NOMO-1 treated with dmso at 0.1 percent for 144 hours (cell line): Measurements from ENCODE around the gene KRT79.

Experiments used
- DNase-seq: peaks from one replicate; lab custom pipeline; 2025; ENCODE audit not compliant: unreplicated experiment; lab: John Stamatoyannopoulos, UW

KRT79 gene

DNA sequence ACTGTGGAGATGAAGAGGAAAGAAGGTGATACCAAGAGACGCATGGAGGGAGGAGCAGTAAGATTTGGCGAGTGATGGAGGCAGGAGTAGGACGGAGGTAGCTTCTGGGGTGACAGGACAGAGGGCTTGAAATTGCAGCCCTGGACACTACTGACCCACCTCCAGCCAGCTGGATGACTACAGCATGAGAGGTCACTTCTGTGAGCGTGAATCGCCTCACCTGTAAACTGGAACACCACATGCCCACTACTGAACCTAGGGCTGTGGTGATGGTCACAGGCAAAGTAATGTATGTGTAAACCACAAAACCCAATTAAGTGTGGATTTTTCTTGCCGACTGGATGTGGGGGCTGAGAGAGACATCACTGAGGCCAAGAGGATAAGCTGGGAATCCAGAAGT, 13.6 kb downstream of the KRT79 start:
- DNase-seq, result no peak

DNA sequence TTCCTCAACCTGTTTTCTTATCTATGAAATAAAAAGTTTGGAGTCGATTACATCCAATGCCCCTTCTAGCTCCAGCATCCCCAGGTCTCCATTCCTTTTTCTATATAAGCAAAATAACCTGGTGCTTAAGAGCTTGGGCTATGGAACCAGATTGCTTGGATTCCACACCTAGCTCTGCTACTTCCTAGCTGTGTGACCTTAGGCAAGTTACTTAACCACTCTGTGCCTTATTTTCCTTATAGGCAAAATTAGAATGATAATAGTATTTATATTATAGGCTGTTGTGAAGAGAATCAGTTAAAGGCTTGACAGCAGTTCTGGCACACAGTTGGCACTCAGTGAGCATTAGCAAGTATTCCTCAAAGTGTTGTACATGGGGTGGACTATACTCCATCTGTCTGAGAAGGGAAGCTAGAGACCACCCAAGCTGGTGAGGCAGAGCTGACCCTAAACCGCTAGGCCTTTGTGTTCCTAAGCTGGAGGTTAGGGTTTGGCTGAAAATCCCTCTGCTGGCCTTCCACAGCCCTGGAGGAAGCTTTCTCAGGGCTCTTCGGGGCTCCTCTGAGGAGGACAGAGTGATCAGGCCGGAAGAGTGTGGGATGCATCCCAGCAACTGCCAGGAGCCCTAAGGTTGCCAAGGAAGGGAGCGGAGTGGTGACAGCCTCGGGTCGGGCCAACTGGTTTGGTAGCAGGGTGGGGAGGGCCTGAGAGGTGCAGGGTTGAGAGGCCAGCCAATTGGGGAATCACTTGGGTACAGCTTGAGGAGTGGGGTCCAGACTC, 14.2 kb downstream of the KRT79 start:
- DNase-seq, result no peak

DNA sequence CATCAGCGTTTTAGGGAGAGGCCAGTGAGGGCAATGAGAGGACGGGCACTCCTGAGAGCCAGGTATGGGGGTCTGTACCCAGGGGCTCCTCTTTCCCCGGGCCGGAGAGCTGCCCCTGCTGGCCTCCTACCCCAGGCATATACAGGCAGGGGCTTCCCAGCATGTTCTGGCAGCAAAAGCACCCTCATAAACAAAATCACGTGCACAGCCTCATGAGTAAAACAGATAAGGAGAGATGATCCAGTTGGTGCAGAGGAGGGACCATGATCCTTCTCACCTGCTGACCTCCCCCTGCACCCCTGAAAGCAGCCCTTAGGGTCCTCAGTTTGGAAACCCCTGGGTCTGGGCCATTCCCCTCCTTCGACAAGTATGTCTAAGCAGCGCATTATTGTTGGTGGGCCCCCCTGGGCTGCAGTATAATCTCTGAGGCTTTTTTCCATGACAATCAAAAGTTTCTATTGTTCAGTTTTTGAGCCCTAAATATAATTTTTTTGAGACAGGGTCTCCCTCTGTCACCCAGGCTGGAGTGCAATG, 15.2 kb downstream of the KRT79 start:
- no peak for DNase-seq

DNA sequence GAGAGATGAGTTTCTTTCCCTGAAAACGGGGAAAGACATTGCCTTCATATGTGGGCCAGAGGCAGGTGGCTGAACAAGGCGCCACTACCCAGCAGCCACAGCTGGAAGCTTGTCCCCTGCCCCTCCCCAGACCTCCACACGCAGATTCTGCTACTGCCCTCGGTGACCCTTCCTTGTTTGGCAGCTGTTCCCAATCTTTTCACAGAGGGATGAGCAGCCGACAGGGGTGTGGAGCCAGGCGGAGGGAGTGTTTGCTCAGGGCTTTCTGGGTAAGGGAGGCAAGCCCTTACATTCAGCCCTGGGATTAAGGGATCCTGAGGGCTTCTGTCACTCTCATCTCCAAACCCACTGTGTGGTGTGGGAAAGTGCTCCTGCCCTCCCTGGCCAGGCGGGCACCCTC, 15.7 kb downstream of the KRT79 start:
- no peak for DNase-seq

DNA sequence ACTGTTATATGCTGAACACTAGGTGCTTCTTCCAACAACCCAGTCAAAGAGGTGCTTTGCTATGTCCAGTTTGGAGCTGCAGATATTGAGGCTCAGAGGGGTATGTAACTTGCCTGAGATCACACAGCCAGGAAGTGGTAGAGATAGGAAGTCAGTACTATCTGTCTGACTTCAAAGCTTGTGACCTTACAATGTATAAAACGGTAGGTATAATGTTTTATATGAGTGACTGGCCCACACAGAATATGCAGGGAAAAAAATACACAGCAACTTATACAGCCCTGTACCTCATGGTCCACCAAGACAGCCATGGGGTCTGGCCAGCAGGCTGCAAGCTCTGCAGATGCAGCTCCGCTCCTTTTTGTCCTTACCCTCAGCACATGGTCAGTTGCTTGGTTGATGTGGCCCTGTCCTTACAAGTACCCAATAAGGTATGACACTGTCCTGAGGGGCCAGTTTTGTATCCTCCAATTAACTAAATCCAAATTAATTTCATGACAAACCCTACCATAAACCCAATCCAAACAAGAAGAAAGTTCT, 16.3 kb downstream of the KRT79 start:
- no peak for DNase-seq

DNA sequence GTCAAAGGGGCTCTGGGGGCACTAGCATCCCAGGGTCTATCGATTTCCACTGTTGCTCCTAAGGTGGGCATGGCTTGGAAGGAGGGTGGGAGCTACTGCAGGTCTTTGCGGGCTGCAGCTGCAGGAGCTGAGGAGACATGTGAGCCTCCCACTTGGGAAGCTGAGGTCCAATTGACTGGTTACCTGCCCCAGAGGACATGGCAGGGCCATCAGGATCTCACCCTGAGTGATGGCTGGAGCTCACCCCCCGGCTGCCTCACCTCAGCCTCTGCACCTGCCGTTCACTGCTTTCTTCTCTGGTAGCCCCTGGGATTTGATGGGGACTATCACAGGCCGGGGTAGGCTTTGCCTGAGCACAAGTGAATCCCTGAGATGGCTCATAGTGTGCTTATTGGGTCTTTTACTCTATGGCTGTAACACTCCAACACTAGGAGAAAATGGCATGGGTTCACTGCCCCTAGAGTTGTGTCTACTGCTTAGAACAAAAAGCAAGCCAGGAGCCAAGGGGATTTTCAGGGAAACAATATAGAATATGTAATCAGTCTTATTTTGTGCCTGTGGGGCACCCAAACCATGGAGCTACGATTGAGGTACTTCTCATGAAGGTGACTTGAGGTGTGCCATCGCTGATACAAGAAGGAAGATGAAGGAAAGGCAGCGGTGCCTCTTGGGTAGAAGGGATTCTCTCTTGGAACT, 17.0 kb downstream of the KRT79 start:
- no peak for DNase-seq

DNA sequence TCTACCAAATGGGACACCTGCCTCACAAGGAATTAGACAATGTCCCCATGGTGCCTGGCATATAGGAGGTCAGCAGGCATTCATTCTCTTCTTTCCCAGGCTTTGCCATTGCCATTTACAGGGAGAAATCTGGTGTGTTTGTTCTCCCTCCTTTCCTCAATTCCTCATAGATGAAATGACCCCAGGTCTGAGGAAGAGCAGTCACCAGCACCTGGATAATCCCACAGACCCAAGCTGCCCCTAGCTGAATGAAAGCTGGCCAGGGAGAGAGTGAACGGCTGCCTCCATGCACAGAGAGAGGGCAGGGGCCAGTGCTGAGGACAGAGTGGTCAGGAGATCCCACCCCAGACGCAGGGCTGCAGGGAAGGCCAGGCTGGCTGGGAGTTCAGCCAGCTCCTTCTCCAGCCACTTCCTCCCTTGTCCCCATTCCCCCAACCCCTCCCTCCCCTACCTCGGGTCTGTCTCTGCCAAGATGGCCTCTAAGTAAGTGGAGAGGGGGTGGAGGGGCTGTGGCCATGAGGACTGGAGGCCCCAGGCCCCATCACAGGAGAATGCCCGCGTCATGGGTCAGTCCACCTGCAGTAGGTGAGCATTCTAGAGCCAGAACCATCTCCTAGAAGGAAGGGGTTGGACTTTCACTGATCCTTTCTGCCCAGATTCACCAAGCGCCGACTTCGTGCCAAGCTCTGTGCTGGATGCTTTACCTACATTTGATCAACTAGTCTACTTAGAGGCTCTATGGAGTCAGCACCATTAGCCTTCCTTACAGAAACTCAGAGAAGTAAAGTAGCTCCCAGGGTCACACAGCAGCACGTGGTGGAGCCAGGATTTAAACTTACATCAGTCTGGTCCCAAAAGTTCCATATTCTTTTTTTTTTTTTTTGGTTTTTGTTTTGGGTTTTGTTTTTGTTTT, 18.2 kb downstream of the KRT79 start:
- no peak for DNase-seq

DNA sequence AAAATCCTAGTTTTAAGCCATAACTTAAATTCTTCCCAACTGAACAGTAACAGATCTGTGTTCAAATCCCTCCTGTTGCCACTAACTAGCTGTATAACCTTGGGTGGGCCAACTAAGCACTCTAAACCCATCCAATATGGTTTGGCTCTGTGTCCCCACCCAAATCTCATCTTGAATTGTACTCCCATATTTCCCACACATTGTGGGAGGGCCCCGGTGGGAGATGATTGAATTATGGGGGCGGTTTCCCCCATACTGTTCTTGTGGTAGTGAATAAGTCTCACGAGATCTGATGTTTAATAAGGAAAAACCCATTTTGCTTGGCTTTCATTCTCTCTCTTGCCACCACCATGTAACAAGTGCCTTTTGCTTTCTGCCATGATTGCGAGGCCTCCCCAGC, 18.9 kb downstream of the KRT79 start:
- DNase-seq, result no peak

DNA sequence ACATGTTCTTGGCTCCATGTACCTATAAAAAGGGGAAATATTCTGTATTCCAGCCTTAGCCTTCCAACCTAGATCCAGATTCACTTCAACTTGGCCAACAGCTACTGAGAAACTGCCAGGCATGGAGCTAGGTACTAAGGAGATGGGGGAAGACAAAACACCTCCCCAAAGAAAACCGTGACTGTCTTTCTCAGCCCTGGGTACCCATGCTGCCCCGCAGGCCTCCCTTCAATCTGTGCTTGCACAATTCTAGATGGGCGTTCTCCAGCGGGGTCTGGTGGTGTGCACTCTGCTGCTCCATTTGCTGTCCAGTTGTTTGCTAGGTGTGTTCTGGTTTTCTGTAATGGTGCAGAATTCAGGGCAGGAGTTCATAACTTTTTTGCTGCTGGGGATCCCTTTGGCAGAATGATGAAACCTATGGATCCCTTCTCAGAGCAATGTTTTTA, 19.4 kb downstream of the KRT79 start:
- DNase-seq, result no peak

DNA sequence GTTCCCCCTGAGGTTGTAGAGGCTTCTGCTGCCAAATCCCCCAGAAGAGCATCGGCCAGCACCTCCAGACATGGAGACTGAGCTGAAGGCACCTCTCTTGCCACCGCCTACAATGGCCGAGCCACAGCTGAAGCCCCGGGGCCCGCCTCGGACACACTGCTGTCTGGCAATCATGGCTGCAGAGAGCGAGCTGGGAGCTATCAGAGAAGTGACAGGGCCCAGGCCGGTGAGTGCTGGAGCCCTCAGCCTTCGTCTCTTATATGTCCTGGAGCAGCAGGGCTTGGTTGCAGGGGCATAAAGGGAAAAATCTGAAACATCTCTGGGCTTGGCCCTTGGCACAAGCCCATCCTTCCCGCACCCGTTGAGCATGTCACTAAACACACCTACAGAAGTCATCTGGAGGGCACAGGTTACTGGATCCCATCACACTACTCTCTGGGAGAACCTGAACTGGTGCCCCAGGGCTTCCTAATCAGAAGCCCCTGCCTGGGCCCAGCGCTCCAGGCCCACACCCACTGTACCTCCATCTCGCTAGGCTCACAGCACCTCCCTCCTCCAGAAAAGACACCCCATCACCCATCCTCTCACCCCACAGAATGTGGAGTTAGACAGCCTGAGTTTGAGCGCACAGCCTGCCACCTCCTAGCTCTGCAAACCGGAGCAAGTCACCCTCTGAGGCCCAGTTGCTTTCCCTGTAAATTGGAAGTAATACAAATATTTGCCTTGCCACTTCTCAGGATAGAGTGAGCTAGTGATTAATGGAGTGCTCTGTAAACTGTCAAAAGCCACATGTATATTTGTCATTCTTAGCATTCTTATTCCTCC, 20.0 kb downstream of the KRT79 start, which contains the start of gene KRT4:
TSS of gene KRT4 (minus strand) at position 232 of the 825 bp plus-strand sequence. CDS start at position 174, 58 bp downstream.
- DNase-seq, result no peak

DNA sequence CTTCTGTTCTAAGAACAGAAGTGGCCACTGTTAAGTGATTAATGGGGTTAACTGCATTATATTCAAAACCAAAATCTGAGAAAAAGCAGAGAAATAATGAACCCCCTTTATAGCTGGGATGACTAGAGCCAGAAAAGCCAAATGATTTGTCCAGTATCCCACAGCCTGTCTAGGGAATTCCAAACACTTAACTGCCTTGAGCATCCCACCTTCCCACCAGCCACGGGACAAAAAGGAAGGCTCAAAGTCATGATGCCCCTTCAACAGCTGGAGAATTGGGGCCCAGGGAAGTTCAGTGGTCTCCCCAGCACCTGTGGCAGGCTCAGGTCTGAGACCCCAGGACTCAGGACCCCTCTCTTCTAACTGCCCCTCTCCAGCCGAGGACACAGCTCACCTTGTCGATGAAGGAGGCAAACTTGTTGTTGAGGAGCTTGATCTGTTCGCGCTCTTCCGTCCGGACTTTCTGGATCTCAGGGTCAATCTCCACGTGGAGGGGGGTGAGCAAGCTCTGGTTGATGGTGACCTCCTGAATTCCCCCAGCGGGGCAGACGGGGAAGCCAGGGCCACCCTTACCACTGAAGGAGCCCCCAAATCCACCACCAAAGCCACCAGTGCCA, 20.8 kb downstream of the KRT79 start:
- no peak for DNase-seq

DNA sequence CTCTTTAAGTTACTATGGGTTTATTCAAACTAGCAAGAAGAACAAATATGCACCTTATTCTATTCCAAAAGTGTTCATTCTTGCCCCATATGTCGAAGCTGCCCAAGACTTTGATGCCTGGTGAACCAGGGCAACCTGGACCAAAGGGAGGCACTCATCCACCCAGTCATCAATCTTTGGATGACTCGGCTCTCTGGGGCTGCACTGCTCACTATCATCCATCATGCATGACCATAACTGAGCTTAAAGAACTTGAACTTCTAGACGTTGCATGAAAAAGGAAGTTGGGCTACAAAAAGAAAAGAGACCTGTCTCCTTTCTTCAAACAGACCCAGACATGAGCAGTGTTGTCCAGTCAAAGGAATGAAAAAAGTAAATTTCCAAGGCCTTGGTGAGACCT, 21.4 kb downstream of the KRT79 start:
- DNase-seq, result no peak

DNA sequence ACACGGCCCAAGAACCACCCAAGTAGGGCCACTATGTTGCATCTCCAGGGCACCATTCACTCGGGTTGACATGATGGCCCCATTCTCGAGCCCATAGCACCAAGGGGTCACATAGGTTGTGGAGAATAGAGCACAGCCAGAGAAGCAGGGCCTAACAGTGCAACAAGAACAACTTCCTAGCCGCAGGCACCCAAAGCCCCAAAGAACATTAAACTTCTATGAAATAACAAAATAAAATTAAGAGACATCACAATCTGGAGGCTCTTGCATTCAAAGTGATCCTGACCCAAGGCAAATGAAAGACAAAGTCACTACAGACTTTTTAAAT, 22.1 kb downstream of the KRT79 start:
- DNase-seq, result no peak

DNA sequence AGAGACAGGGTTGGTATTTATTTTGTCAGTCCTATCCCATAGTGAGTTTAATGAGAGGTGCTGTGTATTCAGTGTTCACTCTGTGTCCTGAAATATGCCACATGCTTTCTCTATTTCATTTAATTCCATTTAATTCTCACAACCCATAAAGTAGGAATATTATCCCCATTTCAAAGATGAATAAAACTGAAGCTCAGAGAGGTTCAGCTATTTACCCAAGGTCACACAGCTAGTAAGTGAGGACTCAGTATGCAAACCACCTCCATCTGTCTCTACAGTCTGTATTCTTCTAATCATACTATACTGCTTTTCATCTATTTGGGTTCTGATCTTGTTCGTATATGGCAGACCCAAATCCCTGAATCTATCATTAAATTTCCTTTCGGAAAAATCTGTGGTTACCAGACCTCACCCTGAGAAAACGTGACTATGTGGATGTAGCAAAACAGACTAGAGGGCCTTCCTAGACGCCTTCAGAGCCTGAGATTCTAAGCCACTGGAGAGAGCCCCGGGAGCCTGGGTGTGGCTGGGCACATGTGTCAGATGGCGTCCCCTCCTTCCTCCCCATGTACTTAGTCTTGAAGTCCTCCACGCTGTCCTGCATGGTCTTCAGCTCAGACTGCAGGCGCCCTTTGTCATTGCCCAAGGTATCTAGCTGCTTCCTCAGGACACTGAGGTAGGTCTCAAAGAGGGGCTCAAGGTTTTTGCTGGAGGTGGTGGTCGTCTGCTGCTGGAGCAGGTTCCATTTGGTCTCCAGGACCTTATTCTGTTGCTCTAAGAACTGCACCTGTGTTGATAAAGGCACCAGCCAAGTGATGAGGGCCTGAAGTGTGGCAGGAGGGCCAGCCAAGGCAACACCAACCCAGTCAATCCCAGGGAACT, 22.7 kb downstream of the KRT79 start:
- DNase-seq, result no peak

DNA sequence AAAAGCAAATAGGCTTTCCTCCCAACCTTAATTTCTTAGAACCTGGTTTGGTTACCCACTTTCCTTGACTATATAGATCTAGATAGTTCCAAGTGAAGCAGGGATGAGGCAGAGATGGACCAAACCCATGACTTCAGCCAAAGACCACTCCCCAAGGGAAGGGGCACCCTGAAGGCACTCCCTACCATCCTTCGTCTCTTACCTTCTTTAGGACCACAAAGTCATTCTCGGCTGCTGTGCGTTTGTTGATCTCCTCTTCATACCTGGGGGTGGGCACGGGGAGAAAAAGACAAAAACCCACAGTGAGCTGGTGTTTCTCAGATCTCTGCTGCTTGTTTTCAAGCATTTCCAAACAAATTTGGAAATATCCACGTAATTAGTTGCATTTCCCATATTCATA, 23.6 kb downstream of the KRT79 start:
- no peak for DNase-seq

DNA sequence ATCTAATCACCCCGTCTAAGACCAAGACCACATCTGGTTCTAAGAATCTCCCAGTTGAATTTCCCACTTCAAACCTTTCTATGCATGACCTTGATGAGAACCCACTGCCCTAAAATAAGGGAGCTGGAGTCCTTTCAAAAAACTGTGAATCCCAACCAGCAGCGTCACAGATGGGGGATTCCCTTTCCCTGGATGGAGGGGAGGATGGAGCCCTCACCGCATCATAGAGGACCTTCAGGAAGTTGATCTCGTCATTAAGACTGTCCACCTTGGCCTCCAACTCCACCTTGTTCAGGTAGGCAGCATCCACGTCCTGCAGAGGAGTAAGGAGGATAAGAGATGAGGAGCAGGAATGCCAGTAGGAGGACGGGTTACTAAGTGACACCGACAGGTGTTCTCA, 24.9 kb downstream of the KRT79 start:
- no peak for DNase-seq

DNA sequence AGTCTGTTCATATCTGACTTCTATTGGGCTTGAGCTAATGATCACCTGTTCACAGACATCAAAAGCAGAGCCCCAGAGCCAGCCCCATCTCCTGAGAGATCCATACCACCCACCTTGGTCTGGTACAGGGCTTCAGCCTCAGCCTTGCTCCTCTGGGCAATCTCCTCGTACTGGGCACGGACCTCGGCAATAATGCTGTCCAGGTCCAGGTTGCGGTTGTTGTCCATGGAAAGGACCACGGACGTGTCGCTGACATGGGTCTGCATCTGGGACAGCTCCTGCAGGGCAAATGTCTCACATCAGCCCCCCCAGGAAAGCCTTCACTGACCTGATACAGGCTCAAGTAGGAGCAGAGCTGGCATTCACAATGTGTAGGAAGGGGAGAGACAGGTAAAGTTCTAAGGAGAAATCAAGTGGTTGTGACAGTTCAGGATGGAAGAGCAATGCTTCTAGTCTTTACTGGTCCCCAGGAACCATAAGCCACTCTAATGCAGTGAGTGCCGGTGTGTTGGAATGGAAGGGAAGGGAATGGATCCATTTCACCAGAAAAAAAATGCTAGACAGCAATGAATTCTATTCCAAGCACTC, 25.4 kb downstream of the KRT79 start:
- DNase-seq, result no peak
